Measurements from ENCODE around the gene SUMO3.

- TF ChIP-seq ZBTB43 (CRISPR knock-in tag; IDR thresholded peaks at IDR 0.05) (no peak), CTCF (IDR thresholded peaks at IDR 0.05) (no peak), ZNF416 (CRISPR knock-in tag; IDR thresholded peaks at IDR 0.05) (no peak), ZNF425 (CRISPR knock-in tag; conservative IDR thresholded peaks at IDR 0.05) (no peak), TCF7 (CRISPR knock-in tag; IDR thresholded peaks at IDR 0.05; ENCODE audit: low read depth) (no peak), USF2 (CRISPR knock-in tag; IDR thresholded peaks at IDR 0.05) (no peak), NFYB (CRISPR knock-in tag; conservative IDR thresholded peaks at IDR 0.05; ENCODE audit: low read depth) (no peak), TEAD1 (CRISPR knock-in tag; IDR thresholded peaks at IDR 0.05) (no peak), ARID4B (CRISPR knock-in tag; IDR thresholded peaks at IDR 0.05; ENCODE audit: borderline replicate concordance) (no peak), OVOL2 (CRISPR knock-in tag; IDR thresholded peaks at IDR 0.05; ENCODE audit: borderline replicate concordance) (no peak), TEAD4 (CRISPR knock-in tag; IDR thresholded peaks at IDR 0.05) (no peak), NR2C2 (CRISPR knock-in tag; IDR thresholded peaks at IDR 0.05) (no peak), ZNF263 (CRISPR knock-in tag; IDR thresholded peaks at IDR 0.05; ENCODE audit: low read depth) (no peak), NR3C1 (CRISPR knock-in tag; conservative IDR thresholded peaks at IDR 0.05; ENCODE audit: low read depth) (no peak)
These were observed 11.7 kb upstream of the SUMO3 start for GRCh38 chr21:44829507-44830092.
